ENCODE results near the gene PRSS53.
A peak's percentile ranks its signal among the peaks of the same experiment; 100 is the strongest.

Gene PRSS53

DNA sequence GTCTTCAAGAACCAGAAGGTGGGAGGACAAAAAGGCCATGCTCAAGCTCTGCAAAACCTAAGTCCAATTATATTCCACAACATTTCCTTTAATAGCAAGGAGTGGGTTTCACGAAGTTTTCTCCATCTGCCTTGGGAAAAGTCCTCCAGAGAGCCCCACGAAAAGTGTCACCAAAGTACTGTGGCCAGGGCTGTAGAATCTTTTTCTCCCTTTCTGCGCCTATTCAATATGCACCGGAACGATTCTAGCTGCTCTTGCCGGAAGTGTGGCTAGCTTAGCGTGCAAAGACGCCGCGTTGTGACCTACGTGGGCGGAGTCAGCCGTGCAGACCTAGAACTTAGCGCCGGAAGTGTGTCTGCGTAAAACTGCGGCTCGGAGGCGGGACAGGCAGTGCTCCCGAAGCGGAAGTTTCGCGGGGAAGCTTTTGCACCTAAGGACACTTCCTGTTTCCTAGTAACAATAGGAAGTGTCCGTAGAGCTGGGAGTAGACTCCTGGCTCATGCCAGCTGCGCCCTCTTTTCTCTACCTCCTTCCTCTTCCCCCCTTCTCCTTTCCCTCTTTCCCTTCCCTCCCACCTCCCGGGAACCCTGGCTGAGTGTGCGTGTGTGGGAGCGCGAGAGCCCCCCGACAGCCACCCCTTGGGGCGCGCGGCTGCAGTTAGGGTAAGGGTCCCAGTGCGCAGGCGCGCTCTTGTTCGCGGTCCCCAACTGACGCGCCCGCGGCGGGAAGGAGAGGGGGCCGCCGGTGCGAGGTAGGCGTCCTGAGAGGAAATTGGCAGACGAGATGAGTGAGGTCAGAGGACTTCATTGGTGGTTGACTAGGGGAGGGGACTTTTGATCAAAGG, 14.6 kb downstream of the PRSS53 start, which contains the start of the genes ZNF646 and ZNF668:
Gene ZNF646, plus strand, starts transcription at position 453 of the 844 bp plus-strand sequence. CDS start 1,903 bp downstream, outside the sequence.
Gene ZNF668, minus strand, starts transcription at position 271 of the 844 bp plus-strand sequence. CDS start 9,781 bp downstream, outside the sequence.
- peak within 1 kb of the TSS; percentile 89 for H3K9ac ChIP-seq (ENCODE audit: low read depth, low read length)
- peak within 1 kb of the TSS; percentile 96 for H3K27ac ChIP-seq (ENCODE audit: low read depth, low read length)
- peak within 1 kb of the TSS; percentile 79 for H3K4me3 ChIP-seq (ENCODE audit: low read depth, low read length)
- H3K36me3 ChIP-seq (ENCODE audit: control insufficient read depth, insufficient read depth, low read length): peaks cover 35% of the 10 kb centered on the region
- H3K4me1 ChIP-seq (ENCODE audit: control insufficient read depth, insufficient read depth, low read length): peaks cover 6% of the 10 kb centered on the region; the same call in 1 of the 2 replicates
- H3K27me3 ChIP-seq (ENCODE audit: control insufficient read depth, insufficient read depth, low read length): no peaks in the 10 kb centered on the region
- H3K9me3 ChIP-seq (ENCODE audit: control insufficient read depth, insufficient read depth, low read length): no peaks in the 10 kb centered on the region

DNA sequence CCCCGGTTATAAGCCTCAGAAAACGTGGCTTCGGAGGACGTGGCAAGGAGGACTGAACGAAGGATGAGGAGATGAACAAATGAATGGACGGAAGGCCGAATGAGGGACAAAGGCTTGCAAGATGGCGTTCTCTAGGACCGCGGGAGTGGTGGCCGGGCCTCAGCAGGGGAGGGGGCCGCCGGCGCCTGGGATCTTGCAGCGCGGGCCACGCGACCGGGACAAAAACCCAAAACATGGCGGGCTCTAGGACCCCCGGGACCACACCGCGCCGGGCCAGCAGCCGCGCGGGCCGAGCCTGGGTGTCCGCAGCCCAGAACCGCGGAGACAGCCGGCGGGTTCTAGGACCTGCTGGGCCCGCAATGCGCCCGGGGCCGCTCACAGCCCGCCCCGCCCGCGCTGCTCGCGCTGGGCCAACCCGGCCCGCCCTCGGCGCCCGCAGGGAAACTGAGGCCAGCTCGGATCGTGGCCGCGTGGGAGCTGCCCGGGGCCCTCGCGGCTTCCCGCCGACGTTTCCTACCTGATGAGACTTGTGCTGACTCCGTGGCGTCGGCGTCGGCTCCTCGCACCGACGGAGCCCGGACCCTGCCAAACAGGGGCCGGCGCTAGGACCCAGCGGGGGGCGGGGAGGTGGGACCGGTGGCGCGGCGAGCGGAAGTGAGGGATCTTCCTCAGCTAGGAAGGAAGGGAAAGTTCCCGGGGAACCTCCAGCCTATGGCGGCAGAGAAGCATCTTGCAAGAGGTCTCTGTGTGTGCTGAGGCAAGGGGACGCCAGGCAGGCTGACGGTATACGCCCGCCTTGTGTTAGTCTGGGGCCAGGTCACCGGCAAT, 15.4 kb downstream of the PRSS53 start:
- peaks cover 6% of the 10 kb centered on the region; the same call in 1 of the 2 replicates for H3K4me1 ChIP-seq (ENCODE audit: control insufficient read depth, insufficient read depth, low read length)
- H3K9ac ChIP-seq (ENCODE audit: low read depth, low read length): peak overlapping the region; percentile 73
- H3K27me3 ChIP-seq (ENCODE audit: control insufficient read depth, insufficient read depth, low read length): no peaks in the 10 kb centered on the region
- peak overlapping the region; percentile 79 for H3K4me3 ChIP-seq (ENCODE audit: low read depth, low read length)
- peaks cover 27% of the 10 kb centered on the region for H3K36me3 ChIP-seq (ENCODE audit: control insufficient read depth, insufficient read depth, low read length)
- no peaks in the 10 kb centered on the region for H3K9me3 ChIP-seq (ENCODE audit: control insufficient read depth, insufficient read depth, low read length)
- H3K27ac ChIP-seq (ENCODE audit: low read depth, low read length): peak overlapping the region; percentile 96

DNA sequence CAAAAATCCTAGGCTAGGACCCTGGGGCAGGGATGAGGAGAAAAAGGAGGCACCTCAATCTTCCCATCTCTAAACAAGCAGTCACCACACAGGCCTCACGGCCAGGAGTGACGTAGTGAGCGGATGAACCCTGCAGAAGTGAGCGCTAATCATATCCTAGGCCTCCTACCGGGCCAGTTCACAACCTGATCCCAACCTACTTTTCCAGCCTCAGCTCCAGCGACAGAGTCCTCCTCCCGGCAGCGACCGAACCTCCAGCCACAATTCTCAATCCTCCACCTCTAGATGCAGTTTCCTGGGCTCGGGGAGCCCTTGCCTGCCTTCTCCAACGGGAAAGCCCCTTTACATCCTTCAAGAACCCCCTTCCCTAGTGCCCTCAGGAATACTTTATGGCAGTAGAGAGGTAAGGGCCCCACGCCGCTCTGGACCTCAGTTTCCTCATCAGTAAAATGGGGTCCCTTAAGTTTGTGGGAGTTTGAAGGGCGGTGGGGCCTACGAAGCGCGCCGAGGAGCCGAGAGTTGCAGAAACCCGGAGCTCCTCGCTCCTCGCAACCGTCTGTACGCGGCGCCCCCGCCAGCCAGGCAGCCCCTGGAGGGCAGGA, 16.1 kb downstream of the PRSS53 start:
- Histone ChIP-seq H3K9me3 (ENCODE audit: control insufficient read depth, insufficient read depth, low read length) (no peaks in the 10 kb centered on the region), H3K9ac (ENCODE audit: low read depth, low read length) (peak overlapping the region; percentile 73), H3K4me3 (ENCODE audit: low read depth, low read length) (peak overlapping the region; percentile 79), H3K27me3 (ENCODE audit: control insufficient read depth, insufficient read depth, low read length) (no peaks in the 10 kb centered on the region), H3K36me3 (ENCODE audit: control insufficient read depth, insufficient read depth, low read length) (peaks cover 20% of the 10 kb centered on the region), H3K4me1 (ENCODE audit: control insufficient read depth, insufficient read depth, low read length) (peaks cover 6% of the 10 kb centered on the region; the same call in 1 of the 2 replicates), H3K27ac (ENCODE audit: low read depth, low read length) (peak overlapping the region; percentile 96)

DNA sequence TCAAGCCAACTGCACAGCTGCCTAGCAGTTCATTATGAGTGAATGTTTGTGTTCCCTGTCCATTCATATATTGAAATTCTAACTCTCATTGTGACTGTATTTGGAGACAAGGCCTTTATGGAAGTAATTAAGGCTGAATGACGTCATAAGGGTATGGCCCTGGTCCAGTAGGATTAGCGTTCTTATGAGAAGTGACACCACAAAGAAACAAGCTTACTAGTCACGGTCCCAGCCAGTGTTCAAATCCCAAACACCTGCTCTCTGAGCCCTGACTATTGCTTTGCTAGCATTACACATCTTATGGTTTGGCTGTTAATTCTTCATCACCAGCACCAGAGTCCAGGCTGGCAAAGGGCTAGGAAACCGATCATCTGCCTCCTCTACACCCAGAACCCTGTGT, 16.9 kb downstream of the PRSS53 start:
- H3K27me3 ChIP-seq (ENCODE audit: control insufficient read depth, insufficient read depth, low read length): no peaks in the 10 kb centered on the region
- H3K27ac ChIP-seq (ENCODE audit: low read depth, low read length): no peak overlapping the region
- peaks cover 6% of the 10 kb centered on the region; the same call in 1 of the 2 replicates for H3K4me1 ChIP-seq (ENCODE audit: control insufficient read depth, insufficient read depth, low read length)
- peak overlapping the region; percentile 79 for H3K4me3 ChIP-seq (ENCODE audit: low read depth, low read length)
- H3K9me3 ChIP-seq (ENCODE audit: control insufficient read depth, insufficient read depth, low read length): no peaks in the 10 kb centered on the region
- H3K9ac ChIP-seq (ENCODE audit: low read depth, low read length): peak overlapping the region; percentile 73; the same call in 1 of the 2 replicates
- peaks cover 12% of the 10 kb centered on the region for H3K36me3 ChIP-seq (ENCODE audit: control insufficient read depth, insufficient read depth, low read length)

DNA sequence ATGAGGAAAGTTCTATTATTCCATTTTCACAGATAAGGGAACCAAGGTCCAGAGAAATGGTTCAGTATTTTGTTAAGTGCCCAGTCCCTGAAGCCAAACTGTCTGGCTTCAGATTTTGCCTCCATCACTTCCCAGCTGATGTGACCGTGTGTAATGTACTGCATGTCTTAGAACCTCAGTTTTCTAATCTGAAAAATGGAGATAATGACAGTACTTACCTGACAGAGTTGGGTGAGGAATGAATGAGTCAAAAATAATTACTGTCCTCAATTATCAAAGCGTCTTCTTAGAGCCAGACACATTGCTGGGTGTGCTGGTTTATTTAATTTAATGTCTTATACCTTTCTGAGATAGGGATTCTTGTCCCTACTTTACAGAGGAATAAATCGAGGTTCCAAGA, 21.4 kb downstream of the PRSS53 start:
- Histone ChIP-seq H3K36me3 (ENCODE audit: control insufficient read depth, insufficient read depth, low read length) (peaks cover 17% of the 10 kb centered on the region), H3K9ac (ENCODE audit: low read depth, low read length) (no peak overlapping the region), H3K27me3 (ENCODE audit: control insufficient read depth, insufficient read depth, low read length) (no peaks in the 10 kb centered on the region), H3K9me3 (ENCODE audit: control insufficient read depth, insufficient read depth, low read length) (no peaks in the 10 kb centered on the region), H3K4me3 (ENCODE audit: low read depth, low read length) (no peak overlapping the region), H3K4me1 (ENCODE audit: control insufficient read depth, insufficient read depth, low read length) (peaks cover 6% of the 10 kb centered on the region; the same call in 1 of the 2 replicates), H3K27ac (ENCODE audit: low read depth, low read length) (no peak overlapping the region)

DNA sequence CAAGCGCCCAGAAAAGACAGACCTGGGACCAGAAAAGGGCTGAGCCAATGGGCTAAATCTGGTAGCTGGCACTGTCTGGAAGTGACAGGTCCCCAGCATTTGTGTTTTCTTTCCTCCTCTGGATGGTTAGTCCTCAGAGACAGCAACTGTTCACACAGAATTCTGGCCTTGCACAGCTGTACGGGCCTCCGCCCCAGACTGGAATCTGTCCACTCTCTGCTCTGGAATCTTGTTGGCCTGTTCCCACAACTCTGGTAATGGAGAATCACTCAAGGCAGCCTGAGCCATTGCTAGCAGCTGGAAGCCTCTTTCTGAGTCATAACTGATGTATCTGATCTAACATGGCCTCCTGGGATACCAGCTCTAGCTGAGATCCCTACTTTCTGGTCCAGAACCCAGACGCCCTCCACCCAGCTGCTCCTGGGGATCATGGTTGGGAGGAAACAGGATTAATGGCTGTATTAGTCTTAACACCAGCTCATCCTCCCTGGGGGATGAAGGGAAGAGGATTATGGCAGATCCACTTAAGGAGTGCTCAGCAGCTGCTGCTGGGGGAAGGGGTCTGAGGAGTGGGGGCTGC, 23.8 kb downstream of the PRSS53 start:
- Histone ChIP-seq H3K36me3 (ENCODE audit: control insufficient read depth, insufficient read depth, low read length) (peaks cover 38% of the 10 kb centered on the region), H3K27me3 (ENCODE audit: control insufficient read depth, insufficient read depth, low read length) (no peaks in the 10 kb centered on the region), H3K4me1 (ENCODE audit: control insufficient read depth, insufficient read depth, low read length) (no peaks in the 10 kb centered on the region), H3K9ac (ENCODE audit: low read depth, low read length) (no peak overlapping the region), H3K27ac (ENCODE audit: low read depth, low read length) (no peak overlapping the region), H3K4me3 (ENCODE audit: low read depth, low read length) (no peak overlapping the region), H3K9me3 (ENCODE audit: control insufficient read depth, insufficient read depth, low read length) (no peaks in the 10 kb centered on the region)

DNA sequence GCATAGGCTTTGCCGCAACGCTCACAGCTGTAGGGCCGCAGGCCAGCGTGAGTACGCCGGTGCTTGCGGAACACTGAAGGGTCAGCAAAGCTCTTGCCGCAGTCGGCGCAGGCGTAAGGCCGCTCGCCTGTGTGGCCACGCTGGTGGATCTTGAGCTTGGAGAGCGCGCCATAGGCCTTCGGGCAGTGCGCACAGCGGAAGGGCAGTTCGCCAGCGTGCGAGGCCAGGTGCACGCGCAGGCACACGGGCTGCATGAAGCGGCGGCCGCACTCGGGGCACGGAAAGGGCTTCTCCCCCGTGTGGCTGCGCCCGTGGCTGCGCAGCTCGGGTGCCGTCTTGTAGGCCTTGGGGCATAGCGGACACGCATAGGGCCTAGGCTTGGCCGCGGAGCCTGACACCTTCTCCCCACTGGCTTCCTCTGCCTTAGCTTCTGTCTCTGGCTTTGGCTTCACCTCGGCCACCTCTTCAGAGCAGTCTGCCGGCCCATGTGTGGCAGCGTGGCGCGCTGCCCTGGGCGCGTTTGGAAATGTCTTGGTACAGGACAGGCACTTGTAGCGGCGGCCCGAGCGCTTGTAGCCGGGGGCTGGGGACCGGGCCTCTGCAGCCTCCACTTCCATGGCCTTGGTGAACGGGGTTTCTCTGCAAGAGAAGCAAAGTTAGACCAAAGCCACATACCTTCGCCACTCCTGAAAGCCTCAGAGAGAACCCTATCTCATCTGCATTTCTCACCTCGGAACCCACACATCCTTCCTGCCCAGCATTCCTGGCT, 24.7 kb downstream of the PRSS53 start:
- Histone ChIP-seq H3K27me3 (ENCODE audit: control insufficient read depth, insufficient read depth, low read length) (no peaks in the 10 kb centered on the region), H3K4me1 (ENCODE audit: control insufficient read depth, insufficient read depth, low read length) (no peaks in the 10 kb centered on the region), H3K27ac (ENCODE audit: low read depth, low read length) (no peak overlapping the region), H3K9ac (ENCODE audit: low read depth, low read length) (no peak overlapping the region), H3K36me3 (ENCODE audit: control insufficient read depth, insufficient read depth, low read length) (peaks cover 38% of the 10 kb centered on the region), H3K9me3 (ENCODE audit: control insufficient read depth, insufficient read depth, low read length) (no peaks in the 10 kb centered on the region), H3K4me3 (ENCODE audit: low read depth, low read length) (no peak overlapping the region)

DNA sequence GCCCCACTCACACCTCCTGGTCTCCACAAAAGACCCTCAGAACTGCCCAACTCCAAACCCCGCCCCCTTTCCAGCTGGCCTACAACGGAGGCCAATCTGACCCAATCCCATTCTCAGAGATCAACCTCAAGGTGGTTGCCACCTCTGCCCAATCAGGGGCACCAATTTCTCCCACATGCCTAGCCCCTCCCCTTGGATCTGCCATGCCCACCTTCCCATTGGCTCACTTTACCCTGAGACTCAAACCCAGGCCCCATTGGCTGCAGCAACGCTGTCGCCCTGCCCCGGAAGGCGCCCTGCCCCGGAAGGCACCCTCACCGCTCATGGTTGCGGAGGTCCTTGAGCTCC, 25.3 kb downstream of the PRSS53 start:
- H3K4me3 ChIP-seq (ENCODE audit: low read depth, low read length): no peak overlapping the region
- H3K9me3 ChIP-seq (ENCODE audit: control insufficient read depth, insufficient read depth, low read length): no peaks in the 10 kb centered on the region
- H3K9ac ChIP-seq (ENCODE audit: low read depth, low read length): no peak overlapping the region
- H3K4me1 ChIP-seq (ENCODE audit: control insufficient read depth, insufficient read depth, low read length): no peaks in the 10 kb centered on the region
- H3K27ac ChIP-seq (ENCODE audit: low read depth, low read length): no peak overlapping the region
- H3K27me3 ChIP-seq (ENCODE audit: control insufficient read depth, insufficient read depth, low read length): no peaks in the 10 kb centered on the region
- H3K36me3 ChIP-seq (ENCODE audit: control insufficient read depth, insufficient read depth, low read length): peaks cover 38% of the 10 kb centered on the region

DNA sequence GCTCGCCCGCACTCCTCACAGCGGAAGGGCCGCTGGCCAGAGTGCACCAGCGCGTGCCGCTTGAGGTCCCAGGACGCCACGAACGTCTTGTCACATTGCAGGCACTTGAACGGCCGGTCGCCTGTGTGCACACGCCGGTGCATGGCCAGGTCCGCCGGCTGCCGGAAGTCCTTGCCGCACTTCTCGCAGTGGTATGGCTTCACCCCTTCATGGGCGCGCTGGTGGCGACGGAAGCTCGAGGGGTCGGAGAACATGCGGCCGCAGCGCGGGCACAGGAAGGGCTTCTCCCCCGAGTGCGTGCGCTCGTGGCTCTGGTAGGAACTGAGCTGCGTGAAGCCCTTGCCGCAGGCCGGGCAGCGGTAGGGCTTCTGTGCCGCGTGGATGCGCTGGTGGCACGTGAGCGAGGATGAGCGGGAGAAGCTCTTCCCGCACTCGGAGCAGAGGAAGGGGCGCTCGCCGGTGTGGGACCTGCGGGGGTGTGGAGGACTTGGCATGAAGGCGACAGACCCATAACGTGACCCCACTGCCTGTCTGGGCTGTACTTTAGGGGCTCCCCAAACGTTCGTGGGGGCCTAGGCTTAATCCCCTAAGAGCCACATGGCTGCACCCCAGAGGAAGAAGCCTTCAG, 26.8 kb downstream of the PRSS53 start:
- Histone ChIP-seq H3K36me3 (ENCODE audit: control insufficient read depth, insufficient read depth, low read length) (peaks cover 38% of the 10 kb centered on the region), H3K27ac (ENCODE audit: low read depth, low read length) (no peak overlapping the region), H3K4me3 (ENCODE audit: low read depth, low read length) (no peak overlapping the region), H3K27me3 (ENCODE audit: control insufficient read depth, insufficient read depth, low read length) (no peaks in the 10 kb centered on the region), H3K9ac (ENCODE audit: low read depth, low read length) (no peak overlapping the region), H3K9me3 (ENCODE audit: control insufficient read depth, insufficient read depth, low read length) (no peaks in the 10 kb centered on the region), H3K4me1 (ENCODE audit: control insufficient read depth, insufficient read depth, low read length) (no peaks in the 10 kb centered on the region)
